Hematopoietic multipotent progenitor cell treated with erythropoietin and hydrocortisone succinate and interleukin-3 and kit ligand, for 8 days (in vitro differentiated cells): Measurements from ENCODE around the gene RILPL2.
"Not testable (repeated sequence)": the region's sequence is repeated elsewhere in the genome, so short reads cannot be mapped to it uniquely, and the experiment has no call there.

Experiments
- DNase-seq: peaks from one replicate; pipeline ENCODE4 v3.0.0-alpha.2; 2015

The RILPL2 gene

DNA sequence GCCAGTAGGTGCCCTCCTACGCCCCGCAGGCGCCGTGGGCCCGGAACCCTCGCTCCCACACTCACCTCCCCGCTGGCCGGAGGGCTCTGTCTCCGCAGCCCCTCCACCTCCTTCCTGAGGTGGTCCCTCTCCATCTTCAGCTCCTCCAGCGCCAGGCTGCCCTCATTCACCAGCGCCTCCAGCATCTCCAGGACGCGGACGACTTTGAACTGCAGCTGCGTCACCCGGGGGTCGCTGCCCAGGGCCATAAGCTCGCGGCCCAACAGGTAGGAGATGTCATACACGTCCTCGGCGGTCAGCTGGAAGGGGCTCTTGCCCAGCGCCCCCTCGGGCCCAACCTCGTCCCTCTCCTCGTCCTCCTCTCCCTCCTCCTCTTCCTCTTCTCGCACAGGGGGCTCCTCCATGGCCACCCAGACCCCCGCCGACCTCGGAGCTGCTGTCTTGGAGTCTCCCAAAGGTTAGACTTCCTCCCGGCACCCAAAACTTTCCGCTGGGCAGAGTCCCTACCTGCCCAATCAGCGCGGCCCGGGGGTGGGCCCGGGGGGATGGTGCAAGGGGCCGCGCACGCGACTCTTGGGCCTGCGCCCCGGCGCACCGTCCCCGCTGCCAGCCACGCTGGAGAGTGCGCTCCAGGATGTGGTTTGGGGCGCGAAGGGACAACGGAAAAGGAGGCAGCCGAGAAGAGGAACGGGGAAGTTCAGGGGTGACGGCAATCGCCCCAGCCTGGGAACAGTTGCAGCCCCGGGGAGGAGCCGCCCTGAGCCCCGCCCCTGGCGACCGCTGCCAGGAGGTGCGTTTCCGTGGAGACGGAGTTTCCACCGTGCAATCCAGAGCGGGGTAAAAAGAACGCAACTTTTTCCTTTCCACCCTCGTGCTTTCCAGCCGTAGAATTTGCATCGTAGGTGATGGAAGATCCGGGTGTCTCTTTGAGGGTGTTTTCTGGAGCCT, at the start of gene RILPL2:
Gene RILPL2 (minus strand): TSS at position 668 of the 948 bp plus-strand sequence. CDS start 264 bp downstream, at position 404.
- DNase-seq: peak; percentile 86

DNA sequence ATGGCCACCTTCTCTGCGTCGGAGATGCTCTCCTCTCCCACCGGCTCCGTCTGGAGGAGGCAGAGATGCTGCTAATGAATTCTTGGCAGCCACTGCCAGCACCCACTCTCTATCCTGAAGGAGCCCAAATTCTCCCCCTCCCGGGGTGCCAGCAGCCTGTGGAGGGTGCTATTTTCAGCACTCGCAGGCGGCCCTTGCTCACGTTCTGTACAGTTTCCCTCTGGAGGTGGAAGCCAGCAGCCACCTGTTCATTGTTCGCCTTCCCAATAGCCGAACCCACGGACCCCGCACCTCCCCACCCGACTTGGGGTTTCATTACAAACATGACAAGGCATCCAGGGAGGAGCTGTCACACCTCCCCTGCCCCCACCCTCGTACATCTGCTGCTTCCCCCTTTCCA, 49.3 kb upstream of the RILPL2 start:
- DNase-seq: no peak

DNA sequence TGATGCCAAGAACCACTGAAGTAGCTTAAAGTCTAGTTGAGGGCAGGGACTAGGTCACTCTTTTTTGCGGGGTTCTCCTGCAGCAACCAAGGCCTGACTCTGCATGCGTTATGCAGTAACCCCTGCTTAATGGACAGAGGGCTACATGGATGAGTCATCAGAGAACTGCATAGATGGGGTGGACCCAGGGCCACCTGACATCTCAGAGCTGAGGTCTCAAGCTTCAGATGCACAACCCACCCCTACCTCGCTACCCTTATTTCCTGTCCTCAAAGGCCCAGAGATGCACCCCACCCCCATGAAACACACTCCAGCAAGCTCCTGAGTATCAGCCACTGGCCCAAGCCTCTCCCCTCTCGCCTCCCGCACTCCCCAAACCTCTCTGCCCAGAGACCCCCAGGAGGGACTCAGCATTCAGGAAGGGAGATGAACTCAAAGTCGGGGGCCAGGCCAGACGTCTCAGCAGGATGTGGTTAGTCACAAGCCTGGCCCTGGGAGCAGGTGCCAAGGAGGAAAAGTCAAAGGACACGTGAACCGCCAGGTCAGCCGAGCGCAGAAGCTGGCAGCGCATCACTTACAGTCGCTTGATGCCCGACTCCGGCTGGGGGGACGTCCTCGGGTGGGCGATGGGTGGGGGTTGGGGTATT, 47.2 kb upstream of the RILPL2 start:
- no peak for DNase-seq

DNA sequence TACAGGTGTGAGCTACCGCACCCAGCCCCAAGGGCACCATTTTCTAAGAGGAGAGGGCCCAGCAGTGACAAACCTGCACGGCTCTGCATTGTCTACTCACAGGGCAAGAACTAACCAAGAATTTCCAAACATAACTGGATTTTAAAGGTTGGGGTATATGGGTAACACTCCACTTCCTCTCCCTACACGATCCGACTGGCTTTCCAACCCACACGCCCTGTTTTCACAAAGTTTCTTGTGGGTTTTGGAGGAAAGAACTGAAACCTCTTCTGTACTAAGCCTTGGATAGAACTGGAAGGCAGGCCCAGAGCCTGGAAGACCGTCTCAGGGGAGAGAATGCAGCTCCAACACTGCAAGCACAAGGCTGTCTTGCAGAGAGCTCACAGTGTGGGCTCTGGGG, 46.4 kb upstream of the RILPL2 start:
- DNase-seq: no peak

DNA sequence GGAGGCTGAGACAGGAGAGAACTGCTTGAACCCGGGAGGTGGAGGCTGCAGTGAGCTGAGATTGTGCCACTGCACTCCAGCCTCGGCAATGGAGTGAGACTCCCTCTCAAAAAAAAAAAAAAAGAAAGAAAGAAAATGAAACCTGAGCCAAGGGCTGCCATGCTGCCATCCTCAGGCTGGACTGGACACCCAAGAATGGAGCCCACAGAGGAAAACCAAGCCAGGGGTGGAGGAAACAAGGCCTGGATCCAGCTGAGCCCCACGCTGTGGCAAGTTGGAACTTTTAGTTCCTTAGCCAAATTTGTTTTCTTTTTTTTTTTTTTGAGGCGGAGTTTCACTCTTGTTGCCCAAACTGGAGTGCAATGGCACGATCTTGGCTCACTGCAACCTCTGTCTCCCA, 44.8 kb upstream of the RILPL2 start:
- not testable (repeated sequence) for DNase-seq

DNA sequence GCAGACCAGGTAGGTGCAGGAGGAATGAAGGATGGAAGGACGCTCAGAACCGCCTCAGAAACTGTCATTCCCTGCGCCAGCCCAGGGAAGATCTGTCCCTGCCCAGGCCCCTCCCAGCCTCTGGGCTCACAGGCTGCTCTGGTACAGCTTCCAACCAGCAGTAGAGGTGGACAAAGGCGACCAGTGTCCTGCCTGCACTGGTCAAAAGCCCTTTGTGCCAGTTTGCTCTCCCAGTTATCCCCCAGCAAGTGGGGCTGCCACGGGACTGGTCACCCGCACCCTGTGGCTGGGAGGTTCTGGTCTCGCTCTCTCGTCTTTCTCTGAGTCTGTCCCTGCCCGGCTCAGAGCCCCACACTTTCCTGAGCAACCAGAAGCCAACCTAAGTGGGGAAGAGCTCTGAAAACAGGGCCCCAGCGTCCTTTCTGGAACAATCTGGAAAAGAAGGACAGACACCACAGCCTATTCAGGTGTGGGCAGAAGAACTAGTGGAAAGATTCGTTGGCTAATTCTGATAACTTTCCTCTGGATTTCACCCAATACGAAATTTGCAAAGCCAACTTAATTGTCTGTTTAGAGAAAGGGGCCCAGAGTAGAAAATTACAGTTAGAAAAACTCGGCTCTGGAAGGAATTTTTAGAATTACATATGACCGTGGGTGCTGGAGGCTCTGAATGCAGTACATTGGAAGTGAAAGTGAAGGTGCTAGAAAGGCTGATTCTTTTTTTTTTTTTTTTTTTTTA, 43.1 kb upstream of the RILPL2 start:
- DNase-seq: no peak

DNA sequence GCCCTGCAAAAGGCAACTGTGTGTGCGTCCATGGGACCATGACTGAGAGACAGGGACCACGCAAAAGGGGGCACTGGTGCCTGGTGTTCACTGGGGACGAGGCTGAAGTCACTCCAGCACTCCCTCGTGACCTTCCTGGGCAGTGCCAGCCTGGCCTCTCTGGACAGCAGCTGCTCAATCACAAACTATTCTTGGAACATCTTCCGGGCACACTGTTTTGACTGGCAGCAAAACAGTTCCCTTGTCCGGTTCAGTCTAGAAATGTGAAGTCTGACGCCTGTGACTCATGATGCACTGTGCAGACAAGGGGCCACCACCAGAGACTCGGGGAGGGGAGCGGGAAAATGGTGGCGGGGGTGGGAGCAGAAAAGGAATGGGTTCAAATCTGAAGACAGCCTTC, 42.3 kb upstream of the RILPL2 start:
- DNase-seq: no peak

DNA sequence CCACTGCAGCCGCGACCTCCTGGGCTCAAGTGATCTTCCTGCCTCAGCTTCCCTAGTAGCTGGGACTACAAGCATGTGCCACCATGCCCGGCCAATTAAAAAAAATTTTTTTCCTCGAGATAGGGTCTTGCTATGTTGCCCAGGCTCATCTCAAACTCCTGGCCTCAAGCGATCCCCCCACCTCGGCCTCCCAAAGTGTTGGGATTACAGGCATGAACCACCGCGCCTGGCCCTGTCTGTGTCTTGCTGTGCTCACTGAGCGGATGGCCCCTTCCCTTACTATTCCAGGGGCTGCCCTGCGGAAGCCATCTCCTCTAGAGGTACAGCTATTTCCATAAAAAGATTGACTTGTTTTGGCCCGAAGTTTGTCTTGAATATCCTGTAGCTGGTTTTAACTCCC, 41.6 kb upstream of the RILPL2 start:
- DNase-seq: no peak

GRCh38 chr12:123475246-123475703, 38.8 kb upstream of the RILPL2 start:
- no peak for DNase-seq

DNA sequence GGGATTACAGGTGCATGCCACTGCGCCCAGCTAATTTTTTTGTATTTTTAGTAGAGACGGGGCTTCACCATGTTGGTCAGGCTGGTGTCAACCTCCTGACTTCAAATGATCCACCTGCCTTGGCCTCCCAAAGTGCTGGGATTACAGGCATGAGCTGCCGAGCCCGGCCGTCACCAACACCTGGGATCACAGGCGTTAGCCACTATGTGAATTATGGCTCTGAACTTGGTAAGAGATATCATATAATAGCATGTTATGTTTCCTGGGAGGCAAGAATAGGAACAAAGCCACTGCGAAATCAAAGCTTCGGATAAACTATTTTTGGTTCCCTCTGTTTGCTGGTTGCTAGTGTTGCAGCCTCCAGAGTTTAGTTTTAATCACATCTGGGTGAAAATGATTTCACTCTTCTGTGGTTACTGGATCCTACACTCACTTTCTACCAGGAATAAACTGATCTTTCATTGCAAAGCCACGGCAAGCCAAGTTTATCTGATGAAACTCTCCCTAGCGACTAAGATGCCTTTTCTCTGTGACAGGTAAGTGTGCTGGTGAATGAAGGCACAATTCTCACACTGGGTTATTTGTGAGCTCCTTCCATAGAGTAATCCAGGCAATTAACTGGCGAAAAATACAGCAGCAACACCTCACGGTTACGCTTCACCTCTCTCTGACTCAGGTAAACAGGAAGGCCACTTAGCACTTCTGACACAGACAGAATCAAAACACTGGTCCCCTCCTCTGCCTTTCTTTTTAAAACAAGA, 38.2 kb upstream of the RILPL2 start:
- no peak for DNase-seq

GRCh38 chr12:123472438-123472849, 36.0 kb upstream of the RILPL2 start:
- DNase-seq: no peak

DNA sequence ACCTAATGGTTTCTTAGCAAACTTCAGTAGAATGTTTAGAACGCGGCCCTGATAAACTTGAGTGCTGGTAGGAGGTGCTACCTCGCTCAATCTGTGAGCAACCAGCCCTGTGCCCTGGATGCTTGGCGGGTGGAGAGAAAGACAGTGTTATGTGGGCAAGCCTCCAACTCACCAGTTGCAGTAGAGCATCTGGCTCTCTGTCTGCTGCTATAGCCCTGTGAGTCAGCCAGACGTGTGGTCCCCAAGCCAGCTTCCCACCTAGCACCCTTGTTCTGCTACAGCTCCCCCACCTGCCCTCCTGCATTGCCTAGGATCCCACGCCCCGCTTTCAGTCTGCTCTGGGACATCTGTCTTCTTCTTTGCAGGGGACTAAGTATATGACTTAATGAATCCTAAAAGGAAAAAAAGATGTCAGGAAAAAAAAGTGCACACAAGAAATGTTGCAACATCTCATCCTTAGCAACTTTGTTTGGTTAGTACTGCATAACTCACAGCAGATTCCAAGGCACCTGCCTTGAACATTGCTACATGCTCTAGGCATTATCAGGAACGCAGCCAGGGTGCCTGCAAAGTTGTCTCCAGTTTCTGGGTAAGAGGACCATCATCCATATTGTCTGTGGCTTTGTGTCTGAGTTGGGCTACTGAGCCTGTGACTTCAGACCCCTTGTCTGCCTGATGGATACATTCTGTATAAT, 35.0 kb upstream of the RILPL2 start:
- no peak for DNase-seq

- no peak for DNase-seq
Observed at GRCh38 chr12:123469978-123470377, 33.5 kb upstream of the RILPL2 start.

GRCh38 chr12:123468786-123469185, 32.3 kb upstream of the RILPL2 start:
- DNase-seq: peak; percentile 50

DNA sequence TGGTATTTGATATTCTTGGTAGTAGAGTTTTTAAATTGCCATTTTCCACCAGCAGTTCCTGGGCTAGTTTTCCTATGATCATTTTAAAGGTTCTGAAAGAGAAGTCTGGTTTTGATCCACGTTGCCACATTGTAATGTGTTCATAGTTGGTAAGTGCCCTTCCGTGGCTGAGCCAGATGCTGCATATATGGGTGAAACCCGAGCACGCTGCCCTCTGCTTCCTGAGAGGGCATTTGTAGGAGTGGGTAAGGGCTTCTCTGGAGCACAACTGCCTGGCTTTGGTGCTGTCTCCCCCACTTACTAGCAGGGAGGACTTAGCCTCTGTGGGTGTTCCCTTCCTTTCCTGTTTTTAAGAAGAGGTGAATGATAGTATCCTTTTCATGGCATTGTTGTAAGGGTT, 28.6 kb upstream of the RILPL2 start:
- DNase-seq: no peak

DNA sequence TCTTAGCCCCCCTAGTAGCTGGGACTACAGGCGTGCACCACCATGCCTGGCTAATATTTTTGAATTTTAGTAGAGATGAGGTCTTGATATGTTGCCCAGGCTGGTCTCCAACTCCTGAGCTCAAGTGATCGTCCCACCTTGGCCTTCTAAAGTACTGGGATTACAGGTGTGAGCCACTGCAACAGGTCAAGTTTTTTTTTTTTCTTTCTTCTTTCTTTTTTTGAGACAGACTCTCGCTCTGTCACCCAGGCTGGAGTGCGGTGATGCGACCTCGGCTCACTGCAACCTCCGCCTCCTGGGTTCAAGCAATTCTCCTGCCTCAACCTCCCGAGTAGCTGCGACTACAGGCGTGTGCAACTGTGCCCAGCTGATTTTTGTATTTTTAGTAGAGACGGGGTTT, 26.7 kb upstream of the RILPL2 start:
- not testable (repeated sequence) for DNase-seq

GRCh38 chr12:123457980-123458779, 21.7 kb upstream of the RILPL2 start, which contains the start of gene SNRNP35:
SNRNP35 (plus strand) TSS chr12:123458139; CDS start chr12:123465541, 7,402 bp downstream.
- peak; percentile 90 for DNase-seq

DNA sequence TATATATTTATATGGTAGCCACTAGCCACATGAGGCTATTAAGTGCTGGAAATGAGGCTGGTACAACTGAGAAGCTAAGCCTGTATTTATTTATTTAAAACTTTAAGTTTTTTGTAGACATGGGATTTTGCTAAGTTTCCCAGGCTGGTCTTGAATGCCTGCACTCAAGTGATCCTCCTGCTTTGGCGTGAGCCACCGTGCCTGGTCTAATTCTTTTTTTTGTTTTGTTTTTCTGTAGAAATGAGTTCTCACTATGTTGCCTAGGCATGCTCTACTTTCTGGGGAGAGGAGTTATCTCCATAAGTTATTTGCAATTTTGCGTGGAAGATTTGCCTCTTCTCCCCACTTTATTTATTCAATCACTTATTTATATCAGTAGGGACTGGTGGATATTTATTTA, 16.7 kb upstream of the RILPL2 start:
- no peak for DNase-seq

DNA sequence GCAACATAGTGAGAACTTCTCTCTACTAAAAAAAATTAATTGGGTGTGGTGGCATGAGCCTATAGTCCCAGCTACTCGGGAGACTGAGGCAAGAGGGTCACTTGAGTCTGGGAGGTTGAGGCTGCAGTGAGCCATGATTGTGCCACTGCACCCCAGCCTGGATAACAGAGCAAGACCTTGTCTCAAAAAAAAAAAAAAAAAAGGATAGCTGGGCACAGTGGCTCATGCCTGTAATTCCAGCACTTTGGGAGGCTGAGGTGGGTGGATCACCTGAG, 15.7 kb upstream of the RILPL2 start:
- DNase-seq: not testable (repeated sequence)

- no peak for DNase-seq
Observed at GRCh38 chr12:123450636-123451035, 14.2 kb upstream of the RILPL2 start.

- no peak for DNase-seq
Observed at GRCh38 chr12:123449856-123450255, 13.4 kb upstream of the RILPL2 start.
